Measurements from ENCODE around the gene NKTR.

DNA sequence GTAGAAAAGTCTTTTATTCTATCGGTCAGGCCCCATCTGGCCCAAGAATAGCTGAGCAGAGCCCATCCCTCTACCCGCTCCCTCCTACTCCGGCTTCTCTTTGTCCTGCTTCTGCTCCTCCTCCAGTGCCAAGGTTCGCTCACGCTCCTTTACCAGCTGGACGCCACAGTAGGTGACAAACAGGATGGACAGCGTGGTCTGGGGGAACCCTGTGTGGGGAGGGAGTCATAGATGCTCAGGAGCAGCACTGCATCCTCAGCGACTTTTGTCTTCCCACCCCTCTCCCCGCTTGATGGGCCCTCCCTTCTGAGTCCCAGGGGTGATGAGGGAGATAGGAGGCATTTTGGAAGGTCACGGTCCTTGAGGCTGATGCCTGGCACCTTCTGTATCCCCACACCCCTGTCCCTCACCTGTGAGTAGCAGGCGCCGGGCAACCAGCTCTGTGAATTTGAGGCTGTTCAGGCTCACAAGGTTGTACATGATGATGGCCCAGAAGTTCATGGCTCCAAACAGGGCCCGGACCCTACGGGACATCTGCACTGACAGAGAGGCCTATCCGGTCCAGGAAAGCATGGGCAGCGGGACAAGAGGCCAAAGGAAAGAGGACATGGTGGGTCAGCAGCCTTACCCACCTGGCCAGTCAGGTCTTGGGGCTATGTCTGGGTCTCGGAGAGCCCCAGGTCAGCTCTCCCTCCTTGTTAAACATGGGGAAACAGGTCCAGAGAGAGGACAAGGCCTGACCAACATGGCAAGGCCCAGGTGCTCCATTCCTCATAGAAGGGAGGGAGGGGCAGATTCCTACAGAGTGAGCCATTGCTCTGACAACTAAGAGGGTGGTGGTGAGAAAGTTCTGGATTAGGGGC is 92.4 kb downstream of the NKTR start:
- TF ChIP-seq CTCF (IDR thresholded peaks at IDR 0.05) (no peak), EP300 (IDR thresholded peaks at IDR 0.05) (no peak)
